Stimulated activated naive CD8-positive, alpha-beta T cell treated with anti-CD3 and anti-CD28 coated beads, Interleukin-15, amount 100 ng/mL, for 72 hours (primary cell): ENCODE measurements around the gene CADPS2.
"Not testable (repeated sequence)": the region's sequence is repeated elsewhere in the genome, so short reads cannot be mapped to it uniquely, and the experiment has no call there.

Experiments
- ATAC-seq: fragments of 150-1000 bp; cut with Tn5 transposase; 2 replicates; pipeline ENCODE4 v1.10.0; 2021; ENCODE audit warnings: mild to moderate bottlenecking, moderate library complexity
- DNase-seq, 2 donors: peaks; one replicate each; pipeline ENCODE4 v3.0.0; 2021 to 2022
- H3K27ac Mint-ChIP-seq, 2 donors: one replicate each; pipeline ENCODE4 v1.8.0; 2022; ENCODE audit warnings: mild to moderate bottlenecking in 2 of 2, mixed read lengths in 2 of 2, moderate library complexity in 2 of 2
- H3K27me3 Mint-ChIP-seq: one replicate; pipeline ENCODE4 v1.8.0; 2022; ENCODE audit warnings: mixed read lengths
- H3K4me1 Mint-ChIP-seq: one replicate; pipeline ENCODE4 v1.8.0; 2022; ENCODE audit warnings: mild to moderate bottlenecking, mixed read lengths
- H3K4me3 Mint-ChIP-seq, 2 donors: one replicate each; pipeline ENCODE4 v1.8.0; 2022; ENCODE audit warnings: mild to moderate bottlenecking in 2 of 2, mixed read lengths in 2 of 2, moderate library complexity in 1 of 2
- H3K9me3 Mint-ChIP-seq, 2 donors: one replicate each; pipeline ENCODE4 v1.8.0; 2022; ENCODE audit warnings: mixed read lengths in 2 of 2

CADPS2 gene

DNA sequence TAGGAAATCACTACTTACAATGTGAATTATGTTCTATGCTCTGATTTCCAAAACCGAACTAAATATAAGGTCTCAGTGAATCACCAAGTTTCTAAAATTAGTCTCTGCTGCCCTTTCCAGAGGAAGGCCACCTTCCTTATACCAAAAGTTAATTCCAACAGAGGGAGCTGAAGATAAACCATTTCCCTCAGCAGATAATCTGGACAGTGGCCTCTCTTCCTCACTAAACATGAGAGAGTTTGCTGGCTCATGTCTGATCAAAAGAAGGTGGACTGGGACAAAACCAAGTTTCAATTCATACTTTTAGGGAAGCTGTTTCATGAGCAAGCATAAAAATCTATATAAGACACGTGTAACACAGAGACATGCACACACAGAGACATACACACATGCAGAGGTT is 588.1 kb downstream of the CADPS2 start:
- H3K4me1 Mint-ChIP-seq: no peaks in the 10 kb centered on the region
- DNase-seq: no peak
- H3K4me3 Mint-ChIP-seq: no peak overlapping the region
- H3K27ac Mint-ChIP-seq: no peak overlapping the region
- peaks cover 69% of the 10 kb centered on the region for H3K27me3 Mint-ChIP-seq
- no peak for ATAC-seq
- H3K9me3 Mint-ChIP-seq: peaks cover 0 to 11% of the 10 kb centered on the region in 2 donors

DNA sequence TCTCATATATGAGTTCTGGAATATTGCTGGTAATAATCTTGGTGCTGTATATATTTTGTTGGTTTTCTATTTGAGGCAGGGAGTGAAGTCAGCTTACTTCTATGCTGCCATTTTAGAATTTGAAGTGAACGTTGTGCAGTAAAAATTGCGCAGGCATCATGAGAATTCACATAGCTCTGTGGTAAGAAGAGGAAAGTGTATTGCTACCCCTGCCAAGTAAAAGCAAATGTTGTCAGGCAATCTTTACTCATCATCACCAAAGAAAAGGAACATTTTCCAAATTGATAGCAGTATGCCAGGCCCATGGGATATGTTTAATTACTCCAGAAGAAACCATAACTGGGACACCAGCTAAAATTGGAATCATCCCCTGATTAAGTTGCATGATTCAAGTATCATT is 595.1 kb downstream of the CADPS2 start:
- Mint-ChIP-seq H3K4me3 (no peak overlapping the region), H3K4me1 (no peaks in the 10 kb centered on the region), H3K27me3 (peaks cover 14% of the 10 kb centered on the region), H3K27ac (no peak overlapping the region), H3K9me3 (peaks cover 0 to 16% of the 10 kb centered on the region in 2 donors)
- DNase-seq (no peak), ATAC-seq (no peak)

DNA sequence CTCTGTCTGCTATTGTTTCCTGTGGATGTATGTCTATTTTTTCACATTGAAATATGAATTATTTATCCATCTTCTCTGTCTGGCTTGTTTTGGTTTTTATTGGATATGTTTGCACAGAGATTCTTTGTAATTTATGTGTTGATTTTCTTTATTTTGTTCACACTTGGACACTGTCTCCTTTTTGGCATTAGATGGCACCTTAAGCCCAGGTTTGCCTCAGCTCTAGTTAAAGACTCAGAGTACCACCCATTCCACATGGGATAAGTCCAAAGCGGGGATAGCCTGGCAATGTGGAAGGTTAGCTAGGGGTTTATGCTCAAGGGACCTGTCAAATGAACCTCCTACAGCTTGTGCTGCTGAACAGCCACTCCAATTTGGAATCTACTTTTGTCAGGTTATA is 595.8 kb downstream of the CADPS2 start:
- peaks cover 7% of the 10 kb centered on the region for H3K27me3 Mint-ChIP-seq
- no peak overlapping the region for H3K4me3 Mint-ChIP-seq
- H3K9me3 Mint-ChIP-seq: peaks cover 4 to 16% of the 10 kb centered on the region in 2 donors
- ATAC-seq (no peak), DNase-seq (no peak)
- no peak overlapping the region for H3K27ac Mint-ChIP-seq
- no peaks in the 10 kb centered on the region for H3K4me1 Mint-ChIP-seq

DNA sequence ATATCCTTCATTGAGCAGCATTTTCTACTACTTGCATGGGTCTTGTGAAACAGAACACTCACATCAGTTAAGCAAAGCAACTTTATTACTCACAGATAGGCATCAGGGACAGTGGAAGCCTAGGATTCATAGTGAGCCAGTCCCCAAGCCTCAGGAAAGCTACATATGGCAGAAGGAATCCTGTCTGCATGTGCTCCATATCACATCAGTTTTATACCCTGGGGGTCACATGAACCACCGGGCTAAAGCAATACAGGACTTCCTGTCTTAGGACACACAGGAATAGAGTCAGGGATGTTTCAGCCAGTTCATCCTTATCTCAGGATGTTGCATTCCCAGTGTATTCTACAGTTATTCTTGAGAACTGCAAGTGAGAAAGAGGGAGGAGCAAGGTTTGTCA is 596.8 kb downstream of the CADPS2 start:
- no peak for ATAC-seq
- DNase-seq: no peak
- H3K27me3 Mint-ChIP-seq: no peaks in the 10 kb centered on the region
- H3K9me3 Mint-ChIP-seq: peaks cover 4 to 16% of the 10 kb centered on the region in 2 donors
- H3K4me1 Mint-ChIP-seq: no peaks in the 10 kb centered on the region
- H3K27ac Mint-ChIP-seq: no peak overlapping the region
- H3K4me3 Mint-ChIP-seq: no peak overlapping the region

DNA sequence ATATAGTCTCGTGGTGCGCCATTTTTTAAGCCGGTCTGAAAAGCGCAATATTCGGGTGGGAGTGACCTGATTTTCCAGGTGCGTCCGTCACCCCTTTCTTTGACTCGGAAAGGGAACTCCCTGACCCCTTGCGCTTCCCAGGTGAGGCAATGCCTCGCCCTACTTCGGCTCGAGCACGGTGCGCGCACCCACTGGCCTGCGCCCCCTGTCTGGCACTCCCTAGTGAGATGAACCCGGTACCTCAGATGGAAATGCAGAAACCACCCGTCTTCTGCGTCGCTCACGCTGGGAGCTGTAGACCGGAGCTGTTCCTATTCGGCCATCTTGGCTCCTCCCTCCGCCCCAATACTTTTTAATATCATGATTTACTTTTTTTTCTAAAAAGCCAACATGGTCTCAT is 601.7 kb downstream of the CADPS2 start:
- H3K9me3 Mint-ChIP-seq: peaks cover 4 to 16% of the 10 kb centered on the region in 2 donors
- DNase-seq, H3K4me1 Mint-ChIP-seq, H3K4me3 Mint-ChIP-seq, H3K27me3 Mint-ChIP-seq, ATAC-seq, H3K27ac Mint-ChIP-seq: not testable (repeated sequence)

DNA sequence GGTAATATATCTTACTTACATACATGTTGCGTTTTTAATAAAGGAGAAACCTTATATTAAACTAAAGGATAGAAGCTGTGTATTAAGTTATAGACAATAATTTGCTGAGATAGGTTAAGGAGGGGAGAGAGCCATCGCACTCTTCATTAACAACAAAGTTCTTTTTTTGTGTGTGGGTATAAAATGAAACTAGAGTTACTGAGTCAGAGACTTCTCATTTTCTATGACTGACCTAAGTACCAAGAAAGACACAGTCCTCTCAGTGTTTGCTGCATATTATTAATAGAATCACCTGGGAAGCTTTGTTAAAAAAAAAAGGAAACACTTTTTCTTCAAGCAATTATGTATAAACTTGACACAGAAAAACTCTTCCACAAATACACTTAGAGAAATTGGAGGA is 613.1 kb downstream of the CADPS2 start:
- peaks cover 7 to 15% of the 10 kb centered on the region in 2 donors for H3K9me3 Mint-ChIP-seq

DNA sequence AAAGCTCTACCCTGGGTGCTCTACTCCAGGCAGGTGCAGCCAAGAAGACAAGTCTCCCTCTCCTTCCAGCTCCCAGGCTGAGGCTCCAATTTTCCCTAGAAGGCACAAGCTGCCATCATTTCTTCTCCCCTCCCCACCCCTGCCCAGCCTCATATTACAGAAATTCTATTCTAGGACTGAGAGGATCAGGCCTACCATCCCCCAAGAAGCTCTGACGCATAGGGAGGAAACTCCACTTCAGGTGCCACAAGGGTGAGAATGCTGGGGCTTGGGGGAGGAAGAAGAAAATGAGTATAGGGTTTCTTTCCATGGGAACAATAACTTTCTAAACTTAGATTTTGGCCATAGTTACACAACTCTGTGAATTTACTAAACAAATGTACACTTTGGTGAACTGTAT is 617.0 kb downstream of the CADPS2 start:
- no peak overlapping the region for H3K27ac Mint-ChIP-seq
- H3K4me1 Mint-ChIP-seq: no peaks in the 10 kb centered on the region
- H3K4me3 Mint-ChIP-seq: no peak overlapping the region
- H3K27me3 Mint-ChIP-seq: no peaks in the 10 kb centered on the region
- H3K9me3 Mint-ChIP-seq: peaks cover 0 to 16% of the 10 kb centered on the region in 2 donors
- ATAC-seq (no peak), DNase-seq (no peak)

More for the DNA sequence above, 613.1 kb downstream of the CADPS2 start:
- no peaks in the 10 kb centered on the region for H3K4me1 Mint-ChIP-seq
- H3K27ac Mint-ChIP-seq: no peak overlapping the region
- no peak overlapping the region for H3K4me3 Mint-ChIP-seq
- ATAC-seq (no peak), DNase-seq (no peak)
- H3K27me3 Mint-ChIP-seq: no peaks in the 10 kb centered on the region
